HL-60/S4 treated with phorbol 12-myristate 13-acetate at 8.2 ng/mL for 4 days and 3 days (cell line): ENCODE measurements around the gene GNB2.

Source experiments
- in situ Hi-C: fragments of 300-500 bp; cut with MboI; formaldehyde crosslinking; loops from 2 replicates; pipeline ENCODE4 v1.15.0; 2022; ENCODE audit warnings: low sequenced_read_pairs

The GNB2 gene

DNA sequence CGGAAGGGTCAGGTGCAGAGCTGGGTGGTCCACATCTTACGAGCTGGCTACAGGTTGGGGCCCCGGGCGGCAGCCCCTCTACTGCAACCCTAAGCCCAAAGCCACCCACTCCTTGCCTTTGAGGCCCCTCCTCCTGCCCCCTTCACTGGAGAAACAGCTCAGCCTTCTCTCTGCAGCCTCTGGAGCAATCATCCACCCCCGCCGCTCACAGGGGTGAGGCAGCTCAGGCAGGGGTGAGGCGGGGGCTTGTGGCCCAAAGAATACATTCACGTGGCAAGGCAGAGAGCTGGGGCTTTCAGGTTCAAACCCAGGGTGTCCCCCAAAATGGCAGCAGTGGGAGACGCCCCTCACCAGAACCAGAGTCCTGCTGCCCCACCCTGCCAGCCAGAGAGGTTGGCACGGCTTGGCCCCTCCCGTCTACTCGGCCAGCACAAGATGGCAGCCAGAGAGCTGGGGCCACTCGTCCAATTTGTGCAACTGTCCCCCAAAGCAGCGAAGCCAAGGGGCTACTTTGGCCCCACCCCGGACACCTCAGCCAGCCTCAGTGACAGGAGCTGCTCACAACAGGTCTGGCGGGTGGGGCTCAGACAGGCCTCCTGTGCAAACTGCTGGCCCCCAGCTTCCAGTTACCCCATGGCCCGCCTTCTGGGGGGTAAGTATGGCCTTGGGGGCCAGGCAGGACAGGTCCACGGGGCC lies 7.2 kb downstream of the GNB2 start:
- in situ Hi-C loops, result no loop called here

DNA sequence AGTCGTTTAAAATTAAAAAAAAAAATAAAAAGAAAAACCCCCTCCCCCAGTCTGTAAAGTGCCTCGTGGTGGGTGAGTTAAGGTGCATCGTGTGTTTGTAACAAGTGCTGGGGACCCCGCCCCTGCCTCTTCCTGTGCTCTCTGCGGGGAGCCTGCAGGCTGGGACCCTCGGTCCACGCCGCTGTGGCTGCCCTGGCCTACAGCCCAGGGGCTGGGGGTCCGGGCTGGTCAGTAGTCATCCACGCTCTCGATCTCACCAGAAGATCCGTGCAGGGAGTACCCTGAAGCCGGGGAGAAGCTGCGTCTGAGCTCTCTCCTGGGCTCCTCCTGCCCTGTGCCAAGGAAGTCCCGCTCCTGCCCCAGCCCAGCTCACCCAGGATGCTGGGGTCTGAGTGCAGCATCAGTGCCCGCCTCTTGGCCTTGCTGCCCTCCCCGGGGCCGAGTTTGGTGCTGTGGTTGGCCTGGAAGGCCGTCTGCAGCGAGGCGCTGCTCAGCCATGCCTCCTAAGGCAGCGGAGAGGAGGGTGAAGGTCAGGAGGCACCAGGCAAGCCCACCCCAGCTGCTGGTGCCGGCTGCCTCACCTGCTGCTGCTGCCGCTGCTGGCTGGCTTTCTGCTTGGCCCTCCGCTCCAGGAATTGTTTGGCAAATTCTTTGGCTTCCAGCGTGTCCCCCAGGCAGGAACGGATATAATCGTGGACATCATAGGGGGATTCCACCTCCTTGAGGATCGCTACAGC lies 8.1 kb downstream of the GNB2 start:
- in situ Hi-C loops, result no loop called here

DNA sequence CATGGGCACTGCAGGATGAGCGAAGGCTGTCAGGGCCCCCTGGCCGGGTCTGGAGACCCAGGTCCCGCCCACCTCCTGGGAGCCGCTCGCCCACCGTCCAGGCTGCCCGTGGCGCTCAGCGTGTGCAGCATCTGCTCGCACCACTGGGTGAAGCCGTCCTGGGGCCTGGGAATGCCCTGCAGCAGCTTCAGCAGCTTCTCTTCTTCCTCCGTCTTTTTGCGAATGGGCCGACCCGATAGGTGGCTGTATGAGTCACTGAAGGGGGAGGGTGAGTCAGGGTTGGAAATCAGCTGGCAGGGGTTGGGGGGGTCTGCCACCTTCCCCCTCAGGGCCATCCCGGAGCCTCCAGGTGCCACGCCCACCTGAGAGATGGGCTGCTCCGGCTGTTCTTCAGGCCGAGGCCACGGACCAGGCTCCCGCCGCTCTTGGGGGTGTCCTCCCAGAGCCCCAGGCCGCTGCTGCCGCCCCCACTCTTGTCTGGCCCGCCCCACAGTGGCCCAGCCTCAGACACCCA lies 8.7 kb downstream of the GNB2 start:
- in situ Hi-C loops, result no loop called here

DNA sequence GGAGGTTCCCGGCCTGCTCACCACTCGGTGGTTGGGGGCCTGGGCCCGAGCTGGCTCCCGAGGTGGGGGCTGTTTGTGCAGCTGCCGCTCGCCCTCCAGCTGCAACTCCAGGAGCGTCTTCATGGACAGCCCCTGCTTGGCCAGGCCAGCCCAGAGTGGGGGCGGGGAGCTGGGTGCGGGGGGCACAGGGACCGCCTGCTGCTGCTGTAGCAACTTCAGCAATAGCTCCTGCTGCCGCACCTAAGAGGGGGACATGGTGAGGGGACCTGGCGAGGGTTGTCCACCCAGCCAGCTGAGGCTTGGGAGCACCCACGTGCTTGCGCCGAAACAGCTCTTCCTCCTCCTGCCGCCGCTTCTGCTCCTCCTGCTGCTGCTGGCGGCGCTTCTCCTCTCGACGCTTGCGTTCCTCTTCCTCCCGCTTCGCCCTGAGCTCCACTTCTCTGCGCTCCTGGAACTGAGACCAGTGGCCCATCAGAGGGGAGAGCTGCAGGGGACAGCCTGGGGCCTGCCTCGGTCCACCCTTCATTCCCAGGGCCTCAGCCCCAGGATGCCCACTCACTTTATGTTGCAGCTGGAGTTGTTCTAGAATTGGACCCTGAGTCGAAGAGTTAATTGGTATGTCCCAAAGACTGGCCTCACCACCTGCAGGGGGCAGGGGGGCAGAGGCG lies 9.6 kb downstream of the GNB2 start:
- in situ Hi-C loops, result no loop called here

DNA sequence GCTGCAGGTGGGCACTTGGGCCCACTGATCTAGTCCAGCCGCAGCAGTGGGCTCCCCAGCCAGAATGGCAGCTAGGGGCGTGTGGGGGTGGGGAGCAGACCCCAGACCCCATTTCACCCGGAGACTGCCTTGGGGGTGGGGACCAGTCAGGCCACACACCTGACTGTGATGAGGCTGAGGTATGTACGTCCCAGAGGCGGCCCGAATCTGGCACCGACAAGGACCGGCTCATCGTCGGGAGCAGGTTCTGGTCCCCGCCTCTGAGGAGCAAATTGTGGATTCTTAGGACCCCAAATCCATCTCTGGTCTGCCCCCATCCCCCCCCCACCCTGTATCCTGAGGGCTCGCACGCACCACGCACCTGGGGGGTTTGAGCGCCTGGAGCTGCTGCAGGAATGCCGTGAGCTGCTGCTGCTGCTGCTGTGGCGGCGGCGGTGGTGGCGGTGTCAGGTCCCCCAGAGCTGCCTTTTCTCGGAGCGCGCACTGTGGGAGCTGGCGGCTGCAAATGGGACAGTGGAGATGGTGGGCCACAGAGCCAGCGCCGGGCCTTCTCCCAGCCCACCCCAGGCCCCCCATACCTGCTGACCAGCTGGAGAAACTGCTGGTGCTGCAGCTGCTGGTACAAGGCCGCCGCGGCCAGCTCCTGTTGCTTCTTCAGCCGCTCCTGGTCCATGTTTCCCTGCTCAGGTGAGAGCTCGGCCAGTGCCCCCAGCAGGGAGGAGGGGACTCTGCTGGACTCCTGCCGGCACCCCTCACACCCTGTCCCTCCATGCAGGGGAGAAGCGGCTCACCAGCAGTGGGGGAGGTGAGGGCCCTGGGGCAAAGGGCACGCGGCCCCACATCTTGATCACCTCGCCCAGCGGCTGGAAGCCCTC lies 10.4 kb downstream of the GNB2 start:
- in situ Hi-C loops, result no loop called here

- in situ Hi-C loops, result no loop called here
Measured at GRCh38 chr7:100684534-100685042, 11.0 kb downstream of the GNB2 start.

DNA sequence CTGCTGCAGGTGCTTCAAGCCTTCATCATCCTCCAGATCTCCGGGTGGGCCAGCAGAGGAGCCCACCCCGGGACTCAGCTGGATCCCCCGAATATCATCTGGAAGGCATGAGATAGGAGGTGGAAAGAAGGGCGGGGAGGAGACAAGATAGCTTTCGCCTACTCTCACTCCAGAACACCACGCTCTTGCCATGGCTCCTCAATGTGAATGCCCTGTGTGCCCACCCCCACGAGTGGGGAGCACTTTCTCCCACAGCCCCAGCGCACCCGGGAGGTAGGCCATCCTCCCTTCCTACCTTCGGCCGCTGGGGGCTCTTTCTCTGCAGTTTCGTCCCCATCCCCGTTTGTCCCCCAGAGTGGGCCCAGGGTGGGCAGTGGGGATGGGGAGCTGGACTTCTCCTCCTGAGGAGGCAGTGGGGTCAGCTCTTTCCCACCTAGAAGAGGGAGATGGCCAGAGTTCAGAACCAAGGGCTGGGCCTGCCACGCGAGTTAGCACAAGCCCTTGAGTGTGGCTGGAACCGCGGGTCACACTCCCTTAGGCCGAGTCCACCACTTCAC lies 11.6 kb downstream of the GNB2 start:
- in situ Hi-C loops, result no loop called here

DNA sequence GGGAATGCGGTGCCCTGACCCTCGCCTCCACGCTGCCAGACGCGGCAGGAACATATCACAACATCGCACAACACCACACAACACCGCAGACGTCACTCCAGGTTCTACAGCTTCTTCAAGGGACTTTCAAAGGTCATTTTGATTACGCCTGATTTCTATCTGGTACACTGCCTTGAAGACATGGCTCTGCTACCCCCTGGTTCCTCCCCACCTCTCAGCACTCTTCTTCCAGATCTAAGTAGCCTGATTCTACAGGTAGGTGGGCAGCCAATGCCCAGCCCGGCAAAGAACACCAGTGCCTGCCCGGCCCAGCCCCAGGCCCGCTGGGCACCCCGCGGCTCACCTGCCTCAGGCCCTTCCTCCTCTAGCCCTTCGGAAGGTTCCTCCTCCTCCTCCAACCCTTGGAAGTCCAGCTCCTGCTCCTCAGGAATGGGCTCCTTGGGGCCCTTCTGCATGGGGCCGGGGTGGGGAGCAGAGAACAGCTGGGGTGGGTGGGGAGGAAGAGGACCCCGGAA lies 12.1 kb downstream of the GNB2 start:
- in situ Hi-C loops, result no loop called here

GRCh38 chr7:100686201-100686821 lies 12.8 kb downstream of the GNB2 start:
- in situ Hi-C loops, result no loop called here

- in situ Hi-C loops, result no loop called here
Measured at GRCh38 chr7:100686822-100687211, 13.3 kb downstream of the GNB2 start.

GRCh38 chr7:100687261-100687660 lies 13.7 kb downstream of the GNB2 start:
- in situ Hi-C loops, result no loop called here

- in situ Hi-C loops, result no loop called here
Measured at GRCh38 chr7:100687751-100688300, 14.3 kb downstream of the GNB2 start.

- in situ Hi-C loops, result no loop called here
Measured at GRCh38 chr7:100688326-100688860, 14.9 kb downstream of the GNB2 start.

DNA sequence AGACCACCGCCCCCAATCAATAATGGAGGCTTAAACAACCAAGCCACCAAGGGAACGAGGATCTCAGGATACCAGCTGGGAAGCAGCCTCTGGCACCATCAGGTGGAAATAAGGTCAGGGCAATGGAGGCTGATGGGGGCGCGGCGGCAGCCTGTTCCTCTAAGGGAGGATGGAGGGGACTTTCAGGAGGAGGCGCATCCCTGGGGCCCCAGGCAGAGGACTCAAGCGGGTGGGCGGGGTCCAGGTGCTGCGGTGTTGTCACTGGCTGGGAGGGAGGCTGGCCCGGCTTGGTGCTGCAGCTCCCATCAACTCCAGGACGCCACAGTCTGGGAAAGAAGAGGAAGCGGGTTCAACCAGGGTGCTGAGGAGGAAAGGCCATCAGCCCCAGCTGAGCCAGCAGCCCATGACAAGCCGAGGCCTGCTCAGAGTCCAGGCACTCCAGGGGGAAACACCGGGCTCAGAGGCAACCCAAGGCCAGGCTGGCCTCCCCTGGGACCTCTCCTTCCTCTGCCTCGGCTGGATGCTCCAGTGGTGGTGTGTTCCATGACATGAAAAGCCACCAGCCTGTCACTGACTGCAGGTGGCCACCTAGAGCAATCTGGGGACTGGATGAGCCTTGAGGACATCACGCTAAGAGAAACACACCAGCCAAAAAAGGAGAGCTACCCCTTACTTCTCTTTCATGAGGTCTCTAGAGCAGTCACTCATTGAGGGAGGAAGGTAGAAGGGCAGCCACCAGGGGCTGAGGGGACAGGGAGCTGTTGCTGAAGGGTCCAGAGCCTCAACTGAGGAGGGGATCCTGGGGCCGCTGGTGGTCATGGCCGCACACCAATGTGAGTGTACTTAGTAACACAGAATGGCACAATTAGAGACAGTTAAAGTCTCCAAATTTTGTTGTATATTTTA lies 15.9 kb downstream of the GNB2 start:
- in situ Hi-C loops, result no loop called here

GRCh38 chr7:100691676-100692577 lies 18.4 kb downstream of the GNB2 start:
- in situ Hi-C loops, result no loop called here

- in situ Hi-C loops, result no loop called here
Measured at GRCh38 chr7:100692578-100692961, 19.0 kb downstream of the GNB2 start.
